K562 (cell line): ENCODE results near the gene PAH. TPM values are rescaled to one million over a fixed set of nuclear protein-coding genes. Genes with fewer than 3 reads are reported as not detected.

Experiments
- PKNOX1 ChIP-seq: fragments of 450-650 bp; IDR thresholded peaks from 2 replicates; pipeline ENCODE4 v1.6.1; 2016
- RBM25 ChIP-seq: fragments of 200-400 bp; formaldehyde crosslinking; IDR thresholded peaks from 2 replicates; pipeline ENCODE4 v1.6.1; 2018; ENCODE audit warnings: low read length, low read depth, moderate library complexity; ENCODE audit not compliant: severe bottlenecking
- RCOR1 ChIP-seq, 2 experiments: IDR thresholded peaks; 2 replicates each; pipeline ENCODE4 v1.6.1; 2012; ENCODE audit warnings: low read depth in 2 of 2, low read length in 2 of 2, borderline replicate concordance in 1 of 2, improper control_type of control experiment in 1 of 2
- ZFP36 ChIP-seq: fragments of 150-350 bp; IDR thresholded peaks from 2 replicates; pipeline ENCODE4 v1.6.1; 2018; ENCODE audit warnings: low read length, low read depth; ENCODE audit not compliant: partially characterized antibody
- polyA plus RNA-seq, 8 experiments: library from polyadenylated mRNA; depleted of rRNA in 4 of 8; stranded (reverse) in 5 of 8; unstranded in 3 of 8; fragments of >200 nt; fragmentation: Nextera tagmentation in 2 of 8; fragmentation: Illumina TruSeq in 1 of 8; extraction: Ambion mirVana in 2 of 8; extraction: Trizol in 1 of 8; gene quantifications; 2 replicates each; pipeline versions ENCODE4 v1.2.1 to v1.2.3, GENCODE V29; 2011 to 2014; ENCODE audit warnings: inconsistent platforms in 1 of 8, missing spikeins in 1 of 8
- total RNA-seq, 7 experiments: library from RNA; depleted of rRNA in 6 of 7; stranded (reverse); fragments of >200 nt in 6 of 7; fragmentation: Illumina TruSeq in 2 of 7; extraction: Trizol in 2 of 7; gene quantifications; 2 replicates each; pipeline versions ENCODE4 v1.2.1 to v1.2.3, GENCODE V29; 2011 to 2021; ENCODE audit warnings: low replicate concordance in 1 of 7
- TF ChIP-seq, protein P1 (sequence below): IDR thresholded peaks from 3 replicates; pipeline ENCODE4 v1.6.1; 2011; ENCODE audit warnings: borderline replicate concordance, mild to moderate bottlenecking; ENCODE audit not compliant: insufficient read length, insufficient read depth
- TF ChIP-seq, protein P2 (sequence below), 2 experiments: IDR thresholded peaks in 1 of 2; conservative IDR thresholded peaks in 1 of 2; 2 replicates each; pipeline ENCODE4 v1.6.1; 2016; ENCODE audit warnings: low read depth in 2 of 2, mild to moderate bottlenecking in 1 of 2, missing compliant biosample characterization in 1 of 2, missing genetic modification characterization in 1 of 2, moderate library complexity in 1 of 2
- TF ChIP-seq, protein P3 (sequence below), 2 experiments: fragments of 450-650 bp; formaldehyde crosslinking in 1 of 2; IDR thresholded peaks; 2 replicates each; pipeline versions ENCODE4 v1.4.0 to v1.6.1; 2014 to 2020; ENCODE audit warnings: mild to moderate bottlenecking in 2 of 2, borderline replicate concordance in 1 of 2, low read depth in 1 of 2

Gene PAH
- total and polyA plus RNA-seq, 9 of the 15 experiments (the other 6 are each of a cell fraction or from before 2014, with no cell fraction given): 0.13 to 0.75 (median 0.69) TPM; not detected in 6

GRCh38 chr12:102879144-102879763 is 37.8 kb downstream of the PAH start (continued):
- TF ChIP-seq, protein P1, sequence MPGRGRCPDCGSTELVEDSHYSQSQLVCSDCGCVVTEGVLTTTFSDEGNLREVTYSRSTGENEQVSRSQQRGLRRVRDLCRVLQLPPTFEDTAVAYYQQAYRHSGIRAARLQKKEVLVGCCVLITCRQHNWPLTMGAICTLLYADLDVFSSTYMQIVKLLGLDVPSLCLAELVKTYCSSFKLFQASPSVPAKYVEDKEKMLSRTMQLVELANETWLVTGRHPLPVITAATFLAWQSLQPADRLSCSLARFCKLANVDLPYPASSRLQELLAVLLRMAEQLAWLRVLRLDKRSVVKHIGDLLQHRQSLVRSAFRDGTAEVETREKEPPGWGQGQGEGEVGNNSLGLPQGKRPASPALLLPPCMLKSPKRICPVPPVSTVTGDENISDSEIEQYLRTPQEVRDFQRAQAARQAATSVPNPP: no peak
- TF ChIP-seq ZFP36 (no peak), RBM25 (peak; percentile 34), RCOR1 (IDR thresholded peaks at IDR 0.05; ENCODE audit: borderline replicate concordance in 1 of 2, low read depth in 2 of 2, low read length in 2 of 2) (0 out of 4 replicates have a peak, but pooled peaks of 1 of the 2 experiments have one; percentile 17), PKNOX1 (peak; percentile 90)
- TF ChIP-seq, protein P2, sequence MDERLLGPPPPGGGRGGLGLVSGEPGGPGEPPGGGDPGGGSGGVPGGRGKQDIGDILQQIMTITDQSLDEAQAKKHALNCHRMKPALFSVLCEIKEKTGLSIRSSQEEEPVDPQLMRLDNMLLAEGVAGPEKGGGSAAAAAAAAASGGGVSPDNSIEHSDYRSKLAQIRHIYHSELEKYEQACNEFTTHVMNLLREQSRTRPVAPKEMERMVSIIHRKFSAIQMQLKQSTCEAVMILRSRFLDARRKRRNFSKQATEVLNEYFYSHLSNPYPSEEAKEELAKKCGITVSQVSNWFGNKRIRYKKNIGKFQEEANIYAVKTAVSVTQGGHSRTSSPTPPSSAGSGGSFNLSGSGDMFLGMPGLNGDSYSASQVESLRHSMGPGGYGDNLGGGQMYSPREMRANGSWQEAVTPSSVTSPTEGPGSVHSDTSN (CRISPR knock-in tag; IDR thresholded peaks at IDR 0.05; ENCODE audit: low read depth): no peak
- TF ChIP-seq, protein P2 (tag; conservative IDR thresholded peaks at IDR 0.05; ENCODE audit: low read depth): peak; percentile 92
- TF ChIP-seq, protein P3, sequence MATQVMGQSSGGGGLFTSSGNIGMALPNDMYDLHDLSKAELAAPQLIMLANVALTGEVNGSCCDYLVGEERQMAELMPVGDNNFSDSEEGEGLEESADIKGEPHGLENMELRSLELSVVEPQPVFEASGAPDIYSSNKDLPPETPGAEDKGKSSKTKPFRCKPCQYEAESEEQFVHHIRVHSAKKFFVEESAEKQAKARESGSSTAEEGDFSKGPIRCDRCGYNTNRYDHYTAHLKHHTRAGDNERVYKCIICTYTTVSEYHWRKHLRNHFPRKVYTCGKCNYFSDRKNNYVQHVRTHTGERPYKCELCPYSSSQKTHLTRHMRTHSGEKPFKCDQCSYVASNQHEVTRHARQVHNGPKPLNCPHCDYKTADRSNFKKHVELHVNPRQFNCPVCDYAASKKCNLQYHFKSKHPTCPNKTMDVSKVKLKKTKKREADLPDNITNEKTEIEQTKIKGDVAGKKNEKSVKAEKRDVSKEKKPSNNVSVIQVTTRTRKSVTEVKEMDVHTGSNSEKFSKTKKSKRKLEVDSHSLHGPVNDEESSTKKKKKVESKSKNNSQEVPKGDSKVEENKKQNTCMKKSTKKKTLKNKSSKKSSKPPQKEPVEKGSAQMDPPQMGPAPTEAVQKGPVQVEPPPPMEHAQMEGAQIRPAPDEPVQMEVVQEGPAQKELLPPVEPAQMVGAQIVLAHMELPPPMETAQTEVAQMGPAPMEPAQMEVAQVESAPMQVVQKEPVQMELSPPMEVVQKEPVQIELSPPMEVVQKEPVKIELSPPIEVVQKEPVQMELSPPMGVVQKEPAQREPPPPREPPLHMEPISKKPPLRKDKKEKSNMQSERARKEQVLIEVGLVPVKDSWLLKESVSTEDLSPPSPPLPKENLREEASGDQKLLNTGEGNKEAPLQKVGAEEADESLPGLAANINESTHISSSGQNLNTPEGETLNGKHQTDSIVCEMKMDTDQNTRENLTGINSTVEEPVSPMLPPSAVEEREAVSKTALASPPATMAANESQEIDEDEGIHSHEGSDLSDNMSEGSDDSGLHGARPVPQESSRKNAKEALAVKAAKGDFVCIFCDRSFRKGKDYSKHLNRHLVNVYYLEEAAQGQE (IDR thresholded peaks at IDR 0.05; ENCODE audit: borderline replicate concordance): peak; percentile 36; the same call in 1 of the 2 replicates
- TF ChIP-seq, protein P3 (CRISPR knock-in tag; IDR thresholded peaks at IDR 0.05; ENCODE audit: low read depth): no peak
